ENCODE results near the gene BBS4. TPM values are rescaled to one million over a fixed set of nuclear protein-coding genes. Genes with fewer than 3 reads are reported as not detected.

Gene BBS4
- total RNA-seq, 4 donors from 2014 or later, result 13.9 to 27.9 (median 19.0) TPM

DNA sequence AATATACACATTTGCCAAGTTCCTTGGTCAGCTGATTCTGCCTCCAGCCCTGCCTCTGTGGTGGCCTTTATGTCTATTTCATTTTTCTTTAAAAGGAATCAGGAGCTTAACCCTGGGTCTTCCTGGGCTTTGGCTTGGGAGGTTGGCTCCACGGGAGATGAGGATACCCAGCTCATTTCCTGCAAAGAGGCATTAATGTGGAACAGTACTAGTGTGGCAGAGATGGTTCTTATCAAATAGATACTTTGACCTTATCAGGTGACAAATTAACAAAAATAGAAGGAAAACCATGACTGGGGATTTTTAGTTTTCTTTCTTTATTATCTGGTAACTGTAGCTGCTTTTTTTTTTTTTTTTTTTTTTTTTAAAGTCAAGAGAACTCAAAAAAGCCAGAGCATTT, 42.8 kb downstream of the BBS4 start:
- TF ChIP-seq POLR2A (IDR thresholded peaks at IDR 0.05; ENCODE audit: low read depth) (no peak), POLR2AphosphoS5 (IDR thresholded peaks at IDR 0.05) (no peak), EP300 (IDR thresholded peaks at IDR 0.05) (no peak)
- TF ChIP-seq, protein P1, sequence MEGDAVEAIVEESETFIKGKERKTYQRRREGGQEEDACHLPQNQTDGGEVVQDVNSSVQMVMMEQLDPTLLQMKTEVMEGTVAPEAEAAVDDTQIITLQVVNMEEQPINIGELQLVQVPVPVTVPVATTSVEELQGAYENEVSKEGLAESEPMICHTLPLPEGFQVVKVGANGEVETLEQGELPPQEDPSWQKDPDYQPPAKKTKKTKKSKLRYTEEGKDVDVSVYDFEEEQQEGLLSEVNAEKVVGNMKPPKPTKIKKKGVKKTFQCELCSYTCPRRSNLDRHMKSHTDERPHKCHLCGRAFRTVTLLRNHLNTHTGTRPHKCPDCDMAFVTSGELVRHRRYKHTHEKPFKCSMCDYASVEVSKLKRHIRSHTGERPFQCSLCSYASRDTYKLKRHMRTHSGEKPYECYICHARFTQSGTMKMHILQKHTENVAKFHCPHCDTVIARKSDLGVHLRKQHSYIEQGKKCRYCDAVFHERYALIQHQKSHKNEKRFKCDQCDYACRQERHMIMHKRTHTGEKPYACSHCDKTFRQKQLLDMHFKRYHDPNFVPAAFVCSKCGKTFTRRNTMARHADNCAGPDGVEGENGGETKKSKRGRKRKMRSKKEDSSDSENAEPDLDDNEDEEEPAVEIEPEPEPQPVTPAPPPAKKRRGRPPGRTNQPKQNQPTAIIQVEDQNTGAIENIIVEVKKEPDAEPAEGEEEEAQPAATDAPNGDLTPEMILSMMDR (IDR thresholded peaks at IDR 0.05), result no peak
- H3K36me3 ChIP-seq, result peaks cover 0 to 82% (median 47%) of the 10 kb centered on the region in 4 donors
- H3K4me3 ChIP-seq, result no peak overlapping the region
- peak; percentile 78 for DNase-seq (ENCODE audit: extremely low spot score)
- 100% methylated on average over 1 of the region's 1 CpG for WGBS
- no peaks in the 10 kb centered on the region for H3K27me3 ChIP-seq
- H3K9me3 ChIP-seq, result no peaks in the 10 kb centered on the region
- intact Hi-C loops (cut with DNase I), result no loop called here
- H3K27ac ChIP-seq (replicated peaks in 1 of 4), result no peak overlapping the region
- H3K4me1 ChIP-seq, result no peaks in the 10 kb centered on the region

DNA sequence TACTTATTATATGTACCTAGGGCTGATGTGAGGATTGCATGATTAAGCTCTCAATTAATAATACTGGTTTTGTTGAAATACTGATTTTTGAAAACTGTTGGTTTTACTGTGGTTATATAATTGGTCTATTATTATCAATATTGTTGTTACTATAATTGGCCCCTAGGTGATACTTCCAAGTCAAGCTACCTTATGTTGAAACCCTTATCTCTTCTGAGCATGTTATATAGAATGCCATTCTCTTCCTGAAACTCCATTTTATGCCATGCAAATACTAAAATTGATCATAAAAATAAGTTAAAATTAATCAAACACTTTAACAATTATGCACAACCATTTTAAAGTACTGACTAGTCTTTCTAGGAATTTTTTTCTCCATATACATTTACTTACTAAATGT, 46.1 kb downstream of the BBS4 start:
- TF ChIP-seq, protein P1 (IDR thresholded peaks at IDR 0.05), result no peak
- no peak for TF ChIP-seq POLR2A (IDR thresholded peaks at IDR 0.05; ENCODE audit: low read depth)
- TF ChIP-seq POLR2AphosphoS5 (IDR thresholded peaks at IDR 0.05), result no peak
- no peak for TF ChIP-seq EP300 (IDR thresholded peaks at IDR 0.05)
- H3K4me1 ChIP-seq, result no peaks in the 10 kb centered on the region
- H3K36me3 ChIP-seq, result peaks cover 14 to 84% (median 58%) of the 10 kb centered on the region in 4 donors

DNA sequence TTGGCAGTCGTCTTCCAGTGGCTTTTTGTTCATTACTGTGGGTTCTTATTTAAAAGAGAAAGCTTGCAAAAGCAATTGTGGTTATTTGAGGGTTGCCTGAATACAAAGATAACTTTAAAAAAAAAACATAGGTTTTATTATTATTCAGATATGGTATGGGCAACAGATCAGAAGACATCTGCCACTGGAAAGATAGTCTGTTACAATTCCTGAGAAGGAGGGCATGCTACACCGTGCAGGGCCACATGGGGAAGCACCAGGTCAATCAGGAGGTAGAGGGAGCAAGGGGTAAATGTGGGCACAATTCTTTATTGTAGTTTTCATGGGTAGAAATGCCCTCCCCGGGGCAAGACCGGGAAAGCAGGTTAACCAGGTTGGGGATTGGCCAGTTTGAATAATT, 46.5 kb downstream of the BBS4 start:
- no peaks in the 10 kb centered on the region for H3K9me3 ChIP-seq
- 90% methylated on average over 4 of the region's 4 CpGs for WGBS
- intact Hi-C loops (cut with DNase I), result no loop called here
- H3K4me3 ChIP-seq, result no peak overlapping the region
- no peak overlapping the region for H3K27ac ChIP-seq (replicated peaks in 1 of 4)
- no peaks in the 10 kb centered on the region for H3K4me1 ChIP-seq
- peak; percentile 3 for DNase-seq (ENCODE audit: extremely low spot score)
- H3K36me3 ChIP-seq, result peaks cover 18 to 87% (median 61%) of the 10 kb centered on the region in 4 donors
- no peaks in the 10 kb centered on the region for H3K27me3 ChIP-seq
- TF ChIP-seq, protein P1 (IDR thresholded peaks at IDR 0.05), result no peak
- TF ChIP-seq EP300 (IDR thresholded peaks at IDR 0.05) (no peak), POLR2A (IDR thresholded peaks at IDR 0.05; ENCODE audit: low read depth) (no peak)

More for the DNA sequence above, 46.1 kb downstream of the BBS4 start:
- no peak for DNase-seq (ENCODE audit: extremely low spot score)
- no peak overlapping the region for H3K4me3 ChIP-seq
- H3K27ac ChIP-seq (replicated peaks in 1 of 4), result no peak overlapping the region
- no peaks in the 10 kb centered on the region for H3K9me3 ChIP-seq
- H3K27me3 ChIP-seq, result no peaks in the 10 kb centered on the region
- intact Hi-C loops (cut with DNase I), result no loop called here

DNA sequence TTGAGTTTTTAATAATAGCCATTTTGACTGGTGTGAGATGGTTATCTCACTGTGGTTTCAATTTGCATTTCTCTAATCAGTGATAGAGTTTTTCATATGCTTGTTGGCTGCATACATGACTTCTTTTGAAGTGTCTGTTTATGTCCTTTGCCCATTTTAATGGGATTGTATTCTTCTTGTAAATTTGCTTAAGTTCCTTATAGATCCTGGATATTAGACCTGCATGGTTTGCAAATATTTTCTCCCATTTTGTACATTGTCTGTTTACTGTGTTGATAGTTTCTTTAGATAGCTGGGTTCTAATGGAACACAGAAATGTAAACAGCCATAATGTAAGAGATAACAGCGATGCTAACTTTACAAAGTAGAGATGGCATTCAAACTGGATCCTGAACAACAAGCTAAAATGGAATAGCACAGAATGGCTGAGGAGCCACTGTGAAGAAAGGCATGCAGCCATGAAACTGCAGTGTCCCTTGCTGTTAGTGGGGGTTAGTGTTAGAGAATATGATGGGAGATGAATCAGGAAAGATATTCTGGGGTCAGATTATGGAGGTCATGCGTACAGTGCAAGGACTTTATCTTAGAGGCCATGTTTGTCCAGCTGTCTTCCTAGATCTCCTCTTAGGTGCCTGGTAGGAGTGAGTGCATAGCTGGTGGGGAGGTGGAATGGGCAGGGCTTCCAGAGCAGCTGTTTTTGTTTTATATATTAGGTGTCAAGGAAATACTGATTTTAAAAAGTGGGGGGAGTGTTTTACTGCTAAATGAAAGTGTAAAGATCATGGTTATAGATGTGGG, 48.1 kb downstream of the BBS4 start:
- Histone ChIP-seq H3K9me3 (no peaks in the 10 kb centered on the region), H3K4me1 (no peaks in the 10 kb centered on the region), H3K4me3 (no peak overlapping the region), H3K36me3 (peaks cover 34 to 92% (median 69%) of the 10 kb centered on the region in 4 donors), H3K27ac (replicated peaks in 1 of 4) (no peak overlapping the region), H3K27me3 (no peaks in the 10 kb centered on the region)
- peak; percentile 26 for DNase-seq (ENCODE audit: extremely low spot score)
- TF ChIP-seq EP300 (IDR thresholded peaks at IDR 0.05) (no peak), POLR2AphosphoS5 (IDR thresholded peaks at IDR 0.05) (no peak), POLR2A (IDR thresholded peaks at IDR 0.05; ENCODE audit: low read depth) (no peak)
- TF ChIP-seq, protein P1 (IDR thresholded peaks at IDR 0.05), result no peak
- 93% methylated on average over 2 of the region's 2 CpGs for WGBS
- intact Hi-C loops (cut with DNase I), result no loop called here

Measured in esophagus muscularis mucosa (tissue), 4 donors.